ENCODE results near the gene THSD4. TPM values are rescaled to one million over a fixed set of nuclear protein-coding genes. Genes with fewer than 3 reads are reported as not detected.

THSD4 gene
- total RNA-seq, 1 donor from 2014 or later: not detected

DNA sequence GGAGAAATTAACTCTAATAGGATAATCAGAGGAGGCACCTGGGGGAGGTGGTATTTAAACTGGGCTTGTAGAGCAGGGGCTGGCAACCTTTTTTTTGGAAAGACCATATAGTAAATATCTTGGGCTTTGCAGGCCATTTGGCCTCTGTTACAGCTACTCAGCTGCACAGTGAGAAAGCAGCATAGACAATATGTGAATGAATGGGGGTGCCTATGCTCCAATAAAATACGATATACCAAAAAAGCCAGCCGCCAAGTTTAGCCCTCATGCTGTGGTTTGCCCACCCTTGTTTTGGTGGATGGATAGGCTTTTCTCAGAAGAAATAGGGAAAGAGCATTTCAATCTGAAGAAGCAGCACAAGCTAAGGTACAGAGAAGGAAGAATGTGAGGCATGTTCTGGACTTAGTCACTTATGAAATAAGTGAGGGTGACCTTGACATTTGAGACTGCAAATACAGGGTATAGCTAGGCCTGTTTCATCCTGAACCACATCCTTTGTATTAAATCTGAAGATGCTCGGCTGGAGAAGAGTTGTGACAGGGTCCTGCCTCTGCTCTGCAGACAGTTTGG is 564.0 kb downstream of the THSD4 start:
- intact Hi-C loops (cut with micrococcal nuclease): loop anchor here (5.0 kb wide), 1 partner anchor 147 kb away; no protein-coding TSS in a partner anchor

DNA sequence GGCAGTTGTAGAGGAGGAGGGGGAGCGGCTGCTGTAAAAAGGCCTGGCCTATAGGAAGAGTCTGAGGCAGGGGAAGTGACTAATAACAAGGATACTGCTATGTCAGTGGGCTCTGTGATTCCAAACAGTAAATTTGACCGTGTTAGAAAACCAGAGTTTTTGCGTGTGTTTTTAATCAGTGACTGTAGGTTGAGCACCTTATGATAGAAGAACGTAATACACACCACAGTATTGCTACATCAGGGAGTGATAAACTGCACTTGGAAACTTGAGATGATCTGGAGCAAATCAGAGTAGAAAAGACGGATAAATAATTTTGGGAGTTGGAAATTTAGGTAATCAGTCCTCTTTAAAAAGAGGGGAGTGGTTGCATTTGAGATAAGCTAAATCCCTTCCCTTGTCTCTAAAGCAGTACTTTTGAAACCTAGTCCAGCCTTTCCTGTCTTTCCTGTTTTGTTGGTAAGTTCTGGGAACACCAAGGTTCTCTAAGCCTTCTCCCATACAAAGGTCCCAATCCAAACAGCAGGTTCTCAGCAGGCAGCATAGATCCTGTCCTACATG is 564.6 kb downstream of the THSD4 start:
- intact Hi-C loops (cut with micrococcal nuclease): loop anchor here (5.0 kb wide), 1 partner anchor 148 kb away; no protein-coding TSS in a partner anchor

DNA sequence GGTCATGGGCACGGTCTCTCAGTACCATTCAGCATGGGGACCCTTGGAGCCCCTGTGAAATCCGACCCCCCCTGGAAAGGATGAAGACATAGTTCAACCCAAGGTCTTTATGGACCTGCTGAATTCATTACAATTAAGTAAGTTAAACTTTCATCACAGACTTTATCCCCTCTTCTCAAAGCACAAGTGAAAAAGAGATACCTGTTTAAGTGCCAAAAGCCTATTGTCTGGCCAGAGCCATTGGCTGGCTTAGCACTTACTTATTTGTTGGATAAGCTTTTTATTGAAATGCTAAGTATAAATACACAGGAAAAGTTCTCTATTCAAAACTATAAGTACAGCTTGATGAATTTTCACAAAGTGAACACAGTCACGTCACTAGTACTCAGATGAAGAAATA is 566.7 kb downstream of the THSD4 start:
- intact Hi-C loops (cut with micrococcal nuclease): no loop called here

DNA sequence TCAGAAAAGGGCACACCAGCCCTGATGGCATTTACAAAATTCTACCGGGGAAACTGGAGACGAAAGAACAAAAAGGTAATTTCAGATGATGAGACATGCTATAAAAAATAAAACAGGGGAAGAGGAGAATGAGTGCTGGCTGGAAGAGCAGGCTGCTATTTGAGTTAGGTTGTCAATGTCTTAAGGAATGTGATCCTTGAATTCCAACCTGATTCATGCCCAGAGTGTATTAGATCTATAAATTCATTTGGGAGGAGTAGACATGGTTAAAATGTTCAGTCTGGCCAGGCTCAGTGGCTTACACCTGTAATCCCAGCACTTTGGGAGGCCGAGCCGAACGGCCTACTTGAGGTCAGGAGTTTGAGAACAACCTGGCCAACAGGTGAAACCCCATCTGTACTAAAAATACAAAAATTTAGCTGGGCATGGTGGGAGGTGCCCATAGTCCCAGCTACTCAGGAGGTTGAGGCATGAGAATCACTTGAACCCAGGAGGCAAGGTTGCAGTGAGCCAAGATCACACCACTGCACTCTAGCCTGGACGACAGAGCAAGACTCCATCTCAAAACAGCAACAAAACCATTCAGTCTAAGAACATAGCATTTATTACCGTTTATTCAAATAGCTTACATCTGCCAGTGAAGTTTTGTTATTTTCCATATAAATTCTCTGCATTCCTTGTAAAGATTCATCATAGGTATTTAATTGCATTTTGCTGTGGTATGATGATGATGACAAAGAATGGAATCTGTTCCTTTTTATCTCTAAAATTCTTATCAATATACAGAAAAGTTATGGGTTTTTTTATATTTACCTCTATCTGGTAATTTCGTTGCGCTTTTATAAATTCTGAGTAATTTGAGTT is 568.4 kb downstream of the THSD4 start:
- intact Hi-C loops (cut with micrococcal nuclease): no loop called here

DNA sequence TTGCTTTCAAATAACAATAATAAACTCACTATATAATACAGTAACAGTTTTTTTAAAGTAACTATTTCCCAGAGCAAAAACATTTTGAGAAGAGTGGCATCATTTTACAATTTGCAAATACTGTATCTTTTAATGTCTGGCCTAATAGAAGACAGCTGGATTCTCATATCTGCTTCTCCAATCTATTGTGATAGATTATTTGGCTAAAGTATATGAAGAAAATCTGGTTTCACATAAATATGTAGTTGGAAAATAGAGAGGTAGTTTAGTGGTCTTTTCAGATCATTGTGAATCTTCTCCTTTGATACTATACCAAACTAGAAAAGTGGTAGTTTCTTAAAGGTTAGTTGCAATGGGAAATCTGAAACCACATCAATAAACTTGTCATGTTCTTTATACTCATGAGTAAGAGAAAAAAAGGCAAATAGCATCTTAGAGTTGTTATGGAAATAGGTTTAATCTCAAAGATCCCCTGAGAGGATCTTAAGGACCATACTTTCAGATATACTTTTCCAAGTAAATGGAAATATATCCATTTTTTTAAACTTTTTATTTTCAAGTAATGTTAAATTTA is 570.2 kb downstream of the THSD4 start:
- intact Hi-C loops (cut with micrococcal nuclease): no loop called here

DNA sequence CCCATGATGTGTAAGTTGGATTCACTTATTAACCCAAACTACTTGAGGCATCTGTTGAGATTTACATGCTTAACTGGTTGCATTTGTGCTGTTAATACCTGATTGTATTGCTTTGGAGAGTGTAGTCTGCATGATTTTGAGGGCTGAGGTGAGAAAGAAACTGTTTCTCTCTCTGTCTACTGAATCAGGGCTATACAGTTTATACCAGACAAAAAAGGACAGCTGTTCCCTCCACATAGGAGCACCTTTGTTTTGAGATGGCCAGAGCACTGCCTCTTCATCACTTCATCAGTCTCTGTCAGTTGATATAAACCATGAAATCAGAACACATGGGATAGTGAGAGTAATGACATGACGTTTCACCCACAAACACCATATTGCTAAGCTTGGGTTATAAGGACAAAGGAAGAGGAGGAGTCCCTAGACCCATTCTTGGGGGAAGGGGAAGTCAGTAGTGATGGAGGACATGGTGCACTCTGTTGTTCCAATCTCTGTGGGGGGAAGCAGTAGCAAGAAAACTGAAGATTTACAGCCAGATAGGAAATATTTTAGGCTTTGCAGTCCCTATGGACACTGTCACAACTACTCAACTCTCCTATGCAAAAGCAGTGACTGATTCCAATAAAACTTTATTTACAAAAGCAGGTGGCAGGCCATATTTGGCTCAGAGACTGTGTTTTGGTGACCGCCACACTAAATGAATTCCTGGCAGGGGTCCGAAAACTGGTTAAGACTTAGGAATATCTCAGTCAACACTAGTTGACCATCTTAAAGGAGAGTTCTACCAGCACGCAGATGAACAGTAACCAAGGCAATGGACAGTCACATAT is 571.2 kb downstream of the THSD4 start:
- intact Hi-C loops (cut with micrococcal nuclease): no loop called here

DNA sequence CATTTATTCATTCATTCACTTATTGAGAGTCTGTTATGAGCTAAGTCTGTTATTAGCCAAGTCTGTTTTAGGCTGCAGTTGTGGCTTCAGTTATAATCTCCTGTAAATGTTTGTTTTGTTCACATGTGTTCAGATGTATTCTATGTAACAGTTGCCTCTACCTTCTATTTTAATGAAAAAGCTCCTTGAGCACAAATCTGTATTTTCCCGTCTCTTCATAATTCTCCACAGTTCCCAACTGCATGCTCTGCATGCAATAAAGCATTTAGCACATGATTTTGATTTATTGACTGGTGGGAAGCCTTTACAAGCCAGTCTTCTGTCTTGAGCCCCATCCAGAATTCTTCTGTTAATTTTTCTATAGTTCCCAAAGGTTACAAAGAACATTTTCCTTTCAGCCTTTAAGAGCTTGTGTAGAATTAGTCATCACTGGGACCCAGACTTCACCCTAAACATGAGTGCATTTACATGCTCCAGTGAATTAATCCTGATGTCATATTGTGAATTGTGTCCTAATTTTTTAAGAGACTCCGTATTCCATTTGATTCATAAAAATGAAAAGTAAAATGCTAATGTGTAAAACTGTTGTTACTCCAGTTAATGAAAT is 572.7 kb downstream of the THSD4 start:
- intact Hi-C loops (cut with micrococcal nuclease): no loop called here

DNA sequence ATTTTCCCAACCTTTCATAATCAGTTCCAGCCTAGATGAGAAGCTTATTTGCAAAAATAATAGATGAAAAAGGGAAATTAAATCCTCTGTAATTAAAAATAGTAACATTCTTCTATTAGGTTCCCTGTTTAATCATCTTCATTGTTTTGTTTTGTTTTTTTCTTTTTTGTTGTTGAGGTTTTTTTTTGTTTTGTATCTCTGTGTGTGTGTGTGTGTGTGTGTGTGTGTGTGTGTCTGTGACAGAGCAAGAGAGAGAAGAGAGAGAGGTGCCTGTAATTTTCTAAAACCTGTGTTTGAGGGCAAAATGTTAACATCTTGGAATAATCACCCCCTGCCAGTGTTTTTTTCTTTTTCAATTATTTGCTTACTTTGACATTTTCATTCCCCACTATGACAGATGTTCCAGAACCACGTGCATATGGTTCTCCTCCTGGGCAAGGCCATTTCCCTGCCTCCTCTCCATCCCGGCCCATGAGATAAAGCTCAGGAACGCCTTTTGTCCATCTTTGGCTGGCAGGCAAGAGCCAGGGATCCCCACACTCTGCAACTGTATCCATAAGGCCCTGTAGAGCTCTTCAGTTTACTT is 573.3 kb downstream of the THSD4 start:
- intact Hi-C loops (cut with micrococcal nuclease): no loop called here

DNA sequence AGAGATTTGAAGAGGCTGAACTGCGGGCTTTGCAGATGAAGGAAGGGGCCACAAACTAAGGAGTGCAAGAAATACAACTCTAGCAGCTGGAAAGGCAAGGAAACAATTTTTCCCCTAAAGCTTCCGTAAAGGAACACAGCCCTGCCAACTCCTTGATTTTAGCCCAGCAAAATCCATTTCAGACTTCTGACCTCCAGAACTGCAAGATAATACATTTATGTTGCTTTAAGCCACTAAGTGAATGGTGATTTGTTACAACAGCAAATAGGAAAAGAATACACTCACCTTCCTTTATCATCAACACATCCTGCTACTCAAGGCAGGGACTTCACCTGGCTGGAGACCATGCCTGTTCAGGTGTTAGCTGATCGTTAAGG is 575.8 kb downstream of the THSD4 start:
- intact Hi-C loops (cut with micrococcal nuclease): no loop called here

DNA sequence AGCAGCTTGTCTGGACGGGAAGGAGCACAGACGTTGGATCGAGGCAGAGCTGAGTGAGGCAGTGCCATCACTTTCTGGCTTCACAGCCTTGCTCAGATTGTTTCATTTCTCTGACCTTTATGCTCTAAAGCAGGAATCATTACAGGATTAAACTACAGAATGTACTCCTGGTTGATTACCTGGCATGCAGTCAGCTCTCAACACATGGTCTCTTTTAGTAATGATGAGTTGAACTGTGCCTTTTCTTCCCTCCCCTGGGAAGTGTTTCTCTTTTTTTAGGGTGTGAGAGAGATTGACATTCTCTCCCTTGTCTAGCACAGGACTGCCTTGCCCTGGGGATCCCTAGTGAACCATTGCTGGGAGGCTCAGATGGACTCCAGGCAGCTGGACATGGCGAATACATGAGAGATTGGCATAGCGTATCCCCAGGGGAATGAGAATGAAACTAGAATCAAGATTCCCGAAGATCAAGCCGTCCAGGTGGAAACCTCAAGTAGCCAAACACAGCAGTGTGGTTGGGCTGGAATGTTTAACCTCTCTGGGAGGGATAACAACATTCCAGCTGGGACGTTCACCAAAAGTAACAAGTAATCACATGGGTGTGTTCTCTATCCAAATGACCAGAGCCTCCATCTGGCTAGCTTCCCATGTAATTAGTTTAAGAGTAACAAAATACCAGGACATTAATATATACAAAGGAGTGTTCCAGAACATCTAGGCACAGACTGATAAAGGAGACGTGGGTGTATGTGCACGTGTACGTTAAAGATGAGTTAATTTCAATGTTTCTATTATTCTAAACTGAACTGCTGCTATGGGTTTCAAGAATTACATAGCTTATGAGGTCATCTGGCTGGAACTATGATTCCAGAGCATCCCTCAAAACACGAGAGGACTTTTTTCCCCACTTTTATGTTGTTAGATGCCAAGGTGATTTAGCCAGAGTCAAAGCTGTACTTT is 576.5 kb downstream of the THSD4 start:
- intact Hi-C loops (cut with micrococcal nuclease): no loop called here

DNA sequence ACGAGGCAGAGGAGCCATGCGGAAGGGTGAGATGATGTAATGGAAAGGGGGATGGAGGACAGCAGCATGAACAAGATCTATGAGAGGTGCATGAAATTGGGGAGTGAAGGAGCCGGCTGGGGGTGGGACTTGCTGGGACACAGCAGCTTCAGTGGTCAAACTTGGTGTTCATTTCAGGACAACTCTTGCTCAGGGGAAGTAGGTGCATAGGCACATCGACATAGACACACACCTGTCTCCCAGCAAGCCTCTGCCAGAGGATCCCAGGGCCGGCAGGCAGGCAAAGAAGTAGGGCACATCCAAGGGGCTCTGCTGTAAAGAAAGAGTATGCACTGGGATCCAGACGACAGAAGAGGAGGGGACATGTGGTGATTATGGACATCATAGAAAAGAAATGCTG is 582.0 kb downstream of the THSD4 start:
- intact Hi-C loops (cut with micrococcal nuclease): no loop called here

DNA sequence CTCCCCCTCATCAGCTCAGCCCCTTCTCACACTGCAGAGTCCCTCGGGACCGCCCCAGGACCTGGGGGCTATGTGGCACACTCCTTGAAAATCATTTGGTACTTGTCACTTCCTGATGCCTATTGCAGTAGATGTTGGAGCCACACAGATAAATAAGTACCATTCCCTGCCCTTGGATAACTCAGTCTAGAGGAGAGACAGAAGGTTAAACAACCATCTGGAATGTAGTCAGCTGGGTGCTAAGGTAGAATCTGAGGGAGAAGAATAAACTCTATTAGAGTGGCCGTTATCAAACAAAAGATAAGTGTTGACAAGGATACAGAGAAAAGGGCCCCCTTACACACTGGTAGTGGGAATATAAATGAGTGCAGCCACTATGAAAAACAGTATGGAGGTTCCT is 582.8 kb downstream of the THSD4 start:
- intact Hi-C loops (cut with micrococcal nuclease): no loop called here

DNA sequence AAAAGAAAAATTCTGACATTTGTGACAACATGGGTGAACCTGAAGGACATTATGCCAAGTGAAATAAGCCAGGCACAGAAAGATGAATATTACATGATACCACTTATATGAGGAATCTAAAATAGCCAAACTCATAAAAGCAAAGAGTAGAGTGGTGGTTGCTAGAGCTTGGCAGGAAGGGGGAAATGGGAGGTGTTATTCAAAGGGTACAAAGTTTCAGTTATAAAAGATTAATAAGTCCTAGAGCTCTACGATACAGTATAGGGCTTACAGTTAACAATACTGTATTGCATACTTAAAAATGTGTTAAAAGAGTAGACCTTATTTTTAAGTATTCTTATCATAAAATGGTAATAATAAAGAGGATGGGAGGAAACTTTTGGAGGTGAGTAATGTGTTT is 583.5 kb downstream of the THSD4 start:
- intact Hi-C loops (cut with micrococcal nuclease): no loop called here

DNA sequence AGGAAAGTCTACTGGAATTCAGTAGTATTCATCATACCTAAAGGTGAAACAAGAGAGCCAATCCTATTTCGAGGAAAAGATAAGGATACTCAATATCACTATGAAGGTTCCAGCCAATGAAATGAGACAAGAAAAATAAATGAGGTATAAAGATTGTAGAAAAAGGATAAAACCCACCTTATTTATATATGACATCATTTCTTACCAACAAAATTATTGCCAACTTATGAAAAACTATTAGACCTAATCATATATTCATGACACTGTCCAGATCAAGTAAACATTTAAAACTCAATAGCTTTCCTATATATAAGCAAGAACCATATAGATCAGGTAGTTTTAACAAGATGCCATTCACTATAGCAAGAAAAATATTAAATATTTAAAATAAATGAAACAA is 584.7 kb downstream of the THSD4 start:
- intact Hi-C loops (cut with micrococcal nuclease): no loop called here

DNA sequence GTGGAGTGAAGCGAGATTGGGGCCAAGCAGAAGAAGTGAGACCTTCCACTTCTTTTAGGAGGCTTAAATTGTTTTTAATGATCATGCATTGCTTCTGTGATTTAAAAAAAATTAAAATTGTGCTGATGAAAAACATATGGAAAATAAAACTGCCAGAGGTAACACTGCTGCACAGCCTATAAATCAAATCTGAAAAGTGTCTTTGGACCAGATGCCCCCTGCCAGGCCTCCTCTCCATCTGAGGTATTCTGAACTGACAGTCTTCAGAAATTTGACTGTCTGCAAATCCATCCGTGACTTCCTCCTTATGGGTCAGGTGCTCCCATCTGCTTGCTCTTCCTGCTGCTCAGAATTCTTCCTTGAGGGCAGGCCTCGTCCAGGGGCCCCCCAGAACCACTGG is 586.5 kb downstream of the THSD4 start:
- intact Hi-C loops (cut with micrococcal nuclease): no loop called here

DNA sequence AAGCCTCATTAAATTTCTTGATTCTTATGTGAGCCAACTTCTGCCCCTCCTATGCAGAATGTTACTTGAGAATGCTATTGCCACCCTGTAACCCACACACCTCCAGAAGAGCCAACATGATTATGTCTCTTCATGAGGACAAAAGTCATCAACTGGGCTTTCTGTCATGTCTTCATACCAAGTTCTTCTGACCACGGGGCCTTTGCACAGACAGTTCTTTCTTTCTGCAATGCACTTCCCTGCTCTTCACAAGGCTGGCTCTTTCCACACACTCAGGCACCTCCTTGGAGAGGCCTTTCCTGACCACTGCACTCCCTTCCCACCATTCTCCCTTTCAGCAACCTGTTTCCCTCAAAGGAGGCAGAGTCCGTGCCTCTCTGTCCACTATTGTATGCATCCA is 587.2 kb downstream of the THSD4 start:
- intact Hi-C loops (cut with micrococcal nuclease): no loop called here

DNA sequence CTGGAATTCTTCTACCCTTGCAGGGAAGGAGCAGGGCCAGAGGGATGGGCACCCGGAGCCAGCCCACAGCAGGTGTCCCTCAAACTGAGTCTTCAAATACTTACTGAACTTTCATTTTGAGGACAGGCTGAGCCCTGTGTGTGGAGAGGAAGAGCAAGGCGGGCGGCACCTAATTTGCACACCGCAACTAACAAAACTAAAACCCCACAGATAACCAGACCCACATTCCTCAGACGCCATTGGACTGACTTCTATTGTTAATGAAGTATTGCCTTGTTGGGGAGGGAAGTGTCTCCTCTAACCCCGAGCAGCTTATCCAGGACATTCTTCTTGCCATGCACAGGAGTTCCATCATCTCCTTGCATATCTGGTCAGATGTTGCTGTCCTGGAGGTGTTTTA is 589.9 kb downstream of the THSD4 start:
- intact Hi-C loops (cut with micrococcal nuclease): no loop called here

DNA sequence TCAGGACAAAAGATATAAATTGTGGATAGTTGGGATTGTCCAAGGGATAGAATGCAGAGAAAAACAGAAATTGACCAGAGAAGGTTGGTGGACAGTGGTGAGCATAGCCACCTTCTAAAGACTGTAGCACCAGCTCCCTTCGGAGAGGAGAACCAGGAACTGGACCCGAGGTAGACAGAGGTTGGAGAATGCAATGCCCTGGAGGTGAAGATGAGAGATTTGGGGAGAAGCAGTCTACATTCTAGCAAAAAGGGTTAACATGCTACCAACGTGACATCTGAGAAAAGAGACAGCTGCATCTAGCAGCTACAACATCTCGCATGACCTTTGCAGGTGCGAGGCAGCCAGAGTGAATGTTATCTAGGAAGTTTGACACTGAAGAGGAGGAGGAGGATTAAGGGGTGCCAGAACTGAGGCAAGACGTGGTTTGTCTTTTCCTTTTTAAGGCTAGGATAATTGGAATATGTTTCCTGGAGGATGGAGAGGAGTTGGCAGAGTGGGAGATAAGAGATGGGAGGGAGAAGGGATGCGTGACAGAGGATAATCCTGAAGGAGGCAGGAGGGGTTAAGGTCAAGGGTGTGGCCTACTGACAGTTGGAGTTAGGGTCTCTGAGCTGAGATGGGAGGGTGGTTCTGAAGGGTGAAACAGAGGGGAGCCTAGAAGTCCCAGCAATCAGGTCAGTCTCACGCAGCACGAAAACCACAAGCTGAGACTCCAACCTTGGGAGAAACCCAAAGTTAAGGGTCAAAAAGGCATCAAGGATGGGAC is 591.4 kb downstream of the THSD4 start:
- intact Hi-C loops (cut with micrococcal nuclease): no loop called here

Data from T-helper 2 cell treated with Interferon-gamma antibody and Interleukin-4, amounts not matched to agents 100 ng/mL and 5 ng/mL, for 36 hours (primary cell).